ENCODE measurements around the gene SLC17A4. TPM values are rescaled to one million over a fixed set of nuclear protein-coding genes. Genes with fewer than 3 reads are reported as not detected.

SLC17A4 gene
- total and polyA plus RNA-seq, 2 donors (not counting 3 experiments of a cell fraction or from before 2014, with no cell fraction given): not detected

- TF ChIP-seq MYC (IDR thresholded peaks at IDR 0.05; ENCODE audit: low read depth, low read length) (no peak), EZH2 (IDR thresholded peaks at IDR 0.05; ENCODE audit: borderline replicate concordance, low read depth, low read length, severe bottlenecking) (no peak), MAX (IDR thresholded peaks at IDR 0.05; ENCODE audit: insufficient read depth, insufficient read length) (no peak), FOS (IDR thresholded peaks at IDR 0.05; ENCODE audit: borderline replicate concordance, insufficient read depth, low read length) (no peak), GATA2 (IDR thresholded peaks at IDR 0.05; ENCODE audit: insufficient read depth, insufficient read length, low read depth, low read length) (no peak), POLR2AphosphoS5 (IDR thresholded peaks at IDR 0.05; ENCODE audit: insufficient read depth, low read depth, low read length) (no peak), JUN (IDR thresholded peaks at IDR 0.05; ENCODE audit: borderline replicate concordance, insufficient read depth, insufficient read length, low read depth) (no peak), POLR2A (IDR thresholded peaks at IDR 0.05; ENCODE audit: low read depth, low read length) (no peak)
- TF ChIP-seq, protein P1, sequence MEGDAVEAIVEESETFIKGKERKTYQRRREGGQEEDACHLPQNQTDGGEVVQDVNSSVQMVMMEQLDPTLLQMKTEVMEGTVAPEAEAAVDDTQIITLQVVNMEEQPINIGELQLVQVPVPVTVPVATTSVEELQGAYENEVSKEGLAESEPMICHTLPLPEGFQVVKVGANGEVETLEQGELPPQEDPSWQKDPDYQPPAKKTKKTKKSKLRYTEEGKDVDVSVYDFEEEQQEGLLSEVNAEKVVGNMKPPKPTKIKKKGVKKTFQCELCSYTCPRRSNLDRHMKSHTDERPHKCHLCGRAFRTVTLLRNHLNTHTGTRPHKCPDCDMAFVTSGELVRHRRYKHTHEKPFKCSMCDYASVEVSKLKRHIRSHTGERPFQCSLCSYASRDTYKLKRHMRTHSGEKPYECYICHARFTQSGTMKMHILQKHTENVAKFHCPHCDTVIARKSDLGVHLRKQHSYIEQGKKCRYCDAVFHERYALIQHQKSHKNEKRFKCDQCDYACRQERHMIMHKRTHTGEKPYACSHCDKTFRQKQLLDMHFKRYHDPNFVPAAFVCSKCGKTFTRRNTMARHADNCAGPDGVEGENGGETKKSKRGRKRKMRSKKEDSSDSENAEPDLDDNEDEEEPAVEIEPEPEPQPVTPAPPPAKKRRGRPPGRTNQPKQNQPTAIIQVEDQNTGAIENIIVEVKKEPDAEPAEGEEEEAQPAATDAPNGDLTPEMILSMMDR (IDR thresholded peaks at IDR 0.05; ENCODE audit: extremely low read depth in 1 of 2, insufficient read depth in 1 of 2, low read depth in 1 of 2, low read length in 2 of 2): no peak
- Histone ChIP-seq H3K9me3 (replicated peaks; ENCODE audit: control insufficient read depth, insufficient read depth, low read length) (no peaks in the 10 kb centered on the region), H3K4me3 (replicated peaks in 1 of 3; ENCODE audit: insufficient read depth in 1 of 3, low read depth in 1 of 3, low read length in 3 of 3) (no peak overlapping the region), H3K9me1 (replicated peaks; ENCODE audit: control insufficient read depth, extremely low read depth, insufficient read depth, low read length) (no peaks in the 10 kb centered on the region), H4K20me1 (replicated peaks; ENCODE audit: control insufficient read depth, extremely low read depth, insufficient read depth, low read length) (no peaks in the 10 kb centered on the region), H3K4me2 (ENCODE audit: insufficient read depth, low read length) (no peak overlapping the region), H3K36me3 (ENCODE audit: control insufficient read depth in 2 of 2, extremely low read depth in 1 of 2, insufficient read depth in 2 of 2, low read length in 2 of 2) (no peaks in the 10 kb centered on the region), H3K79me2 (ENCODE audit: control insufficient read depth, insufficient read depth, low read length) (no peaks in the 10 kb centered on the region), H3K4me1 (ENCODE audit: control insufficient read depth, extremely low read depth, insufficient read depth, low read length) (no peaks in the 10 kb centered on the region), H3K9ac (replicated peaks; ENCODE audit: extremely low read depth, insufficient read depth, low read length) (no peak overlapping the region), H3K27ac (ENCODE audit: insufficient read depth, low read depth, low read length) (no peak overlapping the region), H2AFZ (ENCODE audit: low read depth, low read length) (no peak overlapping the region), H3K27me3 (ENCODE audit: control insufficient read depth in 2 of 2, insufficient read depth in 2 of 2, low read length in 2 of 2) (no peaks in the 10 kb centered on the region)
- CTCF ChIA-PET: interaction anchor here (1.1 to 5.7 kb wide), 8 partner anchors 28 to 219 kb away, joined by 3 to 83 read pairs (median 6); no protein-coding TSS in a partner anchor
- DNase-seq (ENCODE audit: low read depth, low spot score) (no peak), FAIRE-seq (no peak)
- POLR2A ChIA-PET: no interaction called here
- no TSS peak for BruUV-seq (replicated peaks)
- dilution Hi-C loops (cut with MboI; ENCODE audit: extremely low pct_ligation_motif_present, low sequenced_read_pairs): no loop called here
- intact Hi-C loops (cut with micrococcal nuclease): no loop called here
Measured at GRCh38 chr6:25787428-25787827, 32.9 kb downstream of the SLC17A4 start.
